HFF-Myc (cell line): Measurements from ENCODE around the gene NPFFR1.

Experiments
- DNase-seq: peaks from one replicate; pipeline ENCODE4 v3.0.0-alpha.2; 2011; ENCODE audit warnings: low read depth; ENCODE audit errors: extremely low read depth
- H3K4me3 ChIP-seq: replicated peaks from 2 replicates; pipeline ENCODE4 v1.5.1; 2011; ENCODE audit warnings: low read depth, mild to moderate bottlenecking, control low read depth, low read length
- CTCF ChIP-seq: IDR thresholded peaks from 2 replicates; pipeline ENCODE4 v1.5.1; 2012; ENCODE audit warnings: mild to moderate bottlenecking, low read depth, low read length, control low read depth; ENCODE audit errors: missing control alignments

The NPFFR1 gene

DNA sequence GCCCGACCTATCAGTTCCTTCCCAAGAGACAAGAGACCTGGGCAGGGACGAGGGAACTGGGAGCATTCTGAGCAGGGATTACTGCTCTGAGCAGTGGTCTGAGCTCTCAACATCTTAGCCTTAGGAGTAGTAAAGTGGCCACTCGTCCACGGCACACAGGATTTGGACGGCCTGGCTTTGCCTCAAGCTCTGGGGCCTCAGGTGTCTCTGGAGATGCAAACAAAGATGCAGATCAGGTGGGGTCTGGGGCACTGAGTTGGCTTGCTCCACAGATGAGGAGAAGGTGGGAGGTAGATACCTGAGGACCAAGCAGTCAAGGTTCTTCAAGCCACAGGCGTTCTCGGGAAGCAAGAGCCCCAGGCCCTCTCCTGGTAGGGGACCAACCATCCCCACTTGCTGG lies 16.1 kb upstream of the NPFFR1 start:
- no peak overlapping the region for H3K4me3 ChIP-seq
- DNase-seq, result no peak
- no peak for TF ChIP-seq CTCF

GRCh38 chr10:70298393-70298792 lies 14.6 kb upstream of the NPFFR1 start:
- no peak for DNase-seq
- TF ChIP-seq CTCF, result no peak
- H3K4me3 ChIP-seq, result no peak overlapping the region

- TF ChIP-seq CTCF, result no peak
- DNase-seq, result no peak
- H3K4me3 ChIP-seq, result no peak overlapping the region
Observed at GRCh38 chr10:70297224-70297623, 13.4 kb upstream of the NPFFR1 start.

DNA sequence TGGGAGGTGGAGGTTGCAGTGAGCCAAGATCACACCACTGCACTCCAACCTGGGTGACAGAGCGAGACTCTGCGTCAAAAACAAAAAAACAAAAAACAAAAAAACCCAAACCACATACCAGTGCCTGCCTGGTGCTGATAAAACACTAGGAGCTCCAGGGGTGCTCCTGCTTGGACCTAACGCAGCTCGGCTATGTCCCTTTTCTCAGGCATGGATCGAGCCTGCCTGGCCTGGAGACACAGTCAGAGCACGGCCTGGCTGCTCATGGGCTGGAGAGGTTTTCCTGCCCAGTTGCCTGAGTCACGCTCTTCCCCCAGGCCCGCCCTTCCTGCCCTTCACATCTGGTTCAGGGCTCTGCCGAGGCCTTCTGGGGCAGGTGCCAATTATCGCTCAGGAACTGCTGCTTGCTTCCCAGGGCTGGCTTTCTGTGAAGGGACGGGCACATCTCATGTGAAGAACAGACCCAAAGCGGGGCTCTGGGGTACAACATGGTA lies 12.6 kb upstream of the NPFFR1 start:
- DNase-seq, result peak; percentile 87
- TF ChIP-seq CTCF, result no peak
- no peak overlapping the region for H3K4me3 ChIP-seq

GRCh38 chr10:70295926-70296325 lies 12.1 kb upstream of the NPFFR1 start:
- no peak for TF ChIP-seq CTCF
- no peak overlapping the region for H3K4me3 ChIP-seq
- DNase-seq, result no peak

DNA sequence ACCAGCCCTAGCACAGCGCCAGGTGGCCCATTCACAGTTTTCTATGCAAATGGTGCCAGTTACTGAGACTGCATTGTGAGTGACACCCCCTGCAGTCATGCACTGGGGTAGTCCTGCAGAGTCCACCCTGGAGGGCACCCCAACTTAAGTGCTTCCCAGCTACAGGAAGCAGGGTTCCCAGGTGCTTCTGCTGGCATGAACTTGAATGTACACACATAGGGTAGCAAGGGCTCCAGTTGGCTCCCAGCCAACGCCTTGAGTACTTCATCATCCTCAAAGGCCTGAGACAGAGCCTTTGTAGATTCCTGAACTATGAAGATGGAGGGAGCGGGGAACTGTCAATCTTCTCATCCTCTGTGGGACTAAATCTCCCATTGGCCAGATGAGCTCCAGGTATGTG lies 11.5 kb upstream of the NPFFR1 start:
- H3K4me3 ChIP-seq, result no peak overlapping the region
- no peak for DNase-seq
- no peak for TF ChIP-seq CTCF

DNA sequence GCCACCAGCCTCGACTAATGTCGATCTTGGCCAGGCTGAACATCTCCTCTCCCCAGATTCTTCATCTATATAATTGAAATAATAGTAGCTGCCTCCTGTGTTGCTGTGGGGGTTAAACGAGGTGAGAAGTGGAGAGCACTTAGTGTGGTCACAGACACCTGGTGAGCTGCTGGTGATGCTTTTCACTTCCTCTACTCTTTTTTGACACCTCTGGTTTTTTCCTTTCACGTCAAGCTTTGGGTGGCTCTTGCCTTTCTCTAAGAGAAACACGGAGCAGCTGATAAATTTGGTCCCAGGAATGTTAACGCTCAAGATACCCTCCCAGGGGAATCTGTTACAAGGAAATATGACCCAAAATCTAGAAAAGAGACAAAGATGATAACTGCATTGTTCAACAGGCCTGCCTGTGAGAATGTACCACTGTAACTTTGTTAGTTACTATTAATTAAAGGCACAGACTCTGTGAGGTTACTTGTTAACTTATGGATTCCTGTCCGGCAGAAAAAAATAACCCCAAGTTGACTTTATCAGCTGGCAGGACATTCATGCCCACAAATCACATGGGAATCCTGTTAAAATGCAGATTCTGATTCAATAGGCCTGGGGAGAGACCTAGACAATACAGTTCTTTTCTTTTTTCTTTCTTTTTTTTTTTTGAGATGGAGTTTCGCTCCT lies 9.5 kb upstream of the NPFFR1 start:
- H3K4me3 ChIP-seq, result no peak overlapping the region
- no peak for TF ChIP-seq CTCF
- DNase-seq, result no peak
